ENCODE results near the gene CPHXL. TPM values are rescaled to one million over a fixed set of nuclear protein-coding genes. Genes with fewer than 3 reads are reported as not detected.

The CPHXL gene
- total RNA-seq, 1 experiment from 2014 or later, result not detected

- peaks cover 8% of the 10 kb centered on the region; the same call in 1 of the 2 replicates for H3K9me3 ChIP-seq (ENCODE audit: control insufficient read depth, insufficient read depth, low read depth, low read length)
- no peaks in the 10 kb centered on the region for H3K27me3 ChIP-seq (ENCODE audit: control insufficient read depth, insufficient read depth, low read length)
- DNase-seq (ENCODE audit: low read depth, low spot score) (no peak), ATAC-seq (no peak)
- CTCF ChIA-PET, result no interaction called here
- no peaks in the 10 kb centered on the region for H3K4me1 ChIP-seq (ENCODE audit: control insufficient read depth, insufficient read depth, low read length)
- H3K36me3 ChIP-seq (ENCODE audit: control insufficient read depth, insufficient read depth, low read length), result no peaks in the 10 kb centered on the region
- intact Hi-C loops (cut with micrococcal nuclease; ENCODE audit: unreplicated experiment) (no loop called here), in situ Hi-C loops (cut with HindIII; ENCODE audit: low pct_unique_long_range_greater_than_20kb, low sequenced_read_pairs) (no loop called here)
- TF ChIP-seq CTCF (IDR thresholded peaks at IDR 0.05), result no peak
- no peak overlapping the region for H3K27ac ChIP-seq (ENCODE audit: low read length)
- no peak overlapping the region for H3K4me3 ChIP-seq (ENCODE audit: low read depth in 2 of 2, low read length in 2 of 2)
- no TSS peak for BruUV-seq (replicated peaks)
- POLR2A ChIA-PET, result no interaction called here
Measured at GRCh38 chr16:75742424-75743047, 16.2 kb upstream of the CPHXL start.

GRCh38 chr16:75733305-75734211 is 7.3 kb upstream of the CPHXL start:
- no peaks in the 10 kb centered on the region for H3K4me1 ChIP-seq (ENCODE audit: control insufficient read depth, insufficient read depth, low read length)
- intact Hi-C loops (cut with micrococcal nuclease; ENCODE audit: unreplicated experiment), result no loop called here
- in situ Hi-C loops (cut with HindIII; ENCODE audit: low pct_unique_long_range_greater_than_20kb, low sequenced_read_pairs), result no loop called here
- no peak for TF ChIP-seq REST (IDR thresholded peaks at IDR 0.05; ENCODE audit: insufficient read depth in 1 of 2, low read depth in 2 of 2, low read length in 1 of 2)
- no peak for TF ChIP-seq SIN3A (IDR thresholded peaks at IDR 0.05; ENCODE audit: borderline replicate concordance, insufficient read depth, low read depth, low read length)
- no peak for DNase-seq (ENCODE audit: low read depth, low spot score)
- no peak for ATAC-seq
- POLR2A ChIA-PET, result no interaction called here
- H3K27ac ChIP-seq (ENCODE audit: low read length), result no peak overlapping the region
- BruUV-seq (replicated peaks), result no TSS peak
- CTCF ChIA-PET, result no interaction called here
- no peaks in the 10 kb centered on the region for H3K36me3 ChIP-seq (ENCODE audit: control insufficient read depth, insufficient read depth, low read length)
- no peaks in the 10 kb centered on the region for H3K27me3 ChIP-seq (ENCODE audit: control insufficient read depth, insufficient read depth, low read length)
- no peak overlapping the region for H3K4me3 ChIP-seq (ENCODE audit: low read depth in 2 of 2, low read length in 2 of 2)
- no peaks in the 10 kb centered on the region for H3K9me3 ChIP-seq (ENCODE audit: control insufficient read depth, insufficient read depth, low read depth, low read length)

GRCh38 chr16:75732871-75733270 is 6.6 kb upstream of the CPHXL start:
- ATAC-seq, result no peak
- ChIA-PET CTCF (no interaction called here), POLR2A (no interaction called here)
- H3K36me3 ChIP-seq (ENCODE audit: control insufficient read depth, insufficient read depth, low read length), result no peaks in the 10 kb centered on the region
- intact Hi-C loops (cut with micrococcal nuclease; ENCODE audit: unreplicated experiment) (no loop called here), in situ Hi-C loops (cut with HindIII; ENCODE audit: low pct_unique_long_range_greater_than_20kb, low sequenced_read_pairs) (no loop called here)
- no peak for DNase-seq (ENCODE audit: low read depth, low spot score)
- TF ChIP-seq CTCF (IDR thresholded peaks at IDR 0.05) (no peak), POLR2AphosphoS5 (IDR thresholded peaks at IDR 0.05; ENCODE audit: low read depth, low read length) (no peak), REST (IDR thresholded peaks at IDR 0.05; ENCODE audit: insufficient read depth in 1 of 2, low read depth in 2 of 2, low read length in 1 of 2) (no peak), TCF7L2 (IDR thresholded peaks at IDR 0.05; ENCODE audit: low read depth, low read length) (no peak), SIN3A (IDR thresholded peaks at IDR 0.05; ENCODE audit: borderline replicate concordance, insufficient read depth, low read depth, low read length) (no peak)
- no peak overlapping the region for H3K27ac ChIP-seq (ENCODE audit: low read length)
- no TSS peak for BruUV-seq (replicated peaks)
- no peaks in the 10 kb centered on the region for H3K27me3 ChIP-seq (ENCODE audit: control insufficient read depth, insufficient read depth, low read length)
- H3K4me1 ChIP-seq (ENCODE audit: control insufficient read depth, insufficient read depth, low read length), result no peaks in the 10 kb centered on the region
- no peak overlapping the region for H3K4me3 ChIP-seq (ENCODE audit: low read depth in 2 of 2, low read length in 2 of 2)
- H3K9me3 ChIP-seq (ENCODE audit: control insufficient read depth, insufficient read depth, low read depth, low read length), result no peaks in the 10 kb centered on the region
